ENCODE results near the gene C2orf92.

C2orf92 gene

GRCh38 chr2:97718051-97718882 is 48.8 kb downstream of the C2orf92 start:
- Histone ChIP-seq H3K36me3 (ENCODE audit: insufficient read depth, low read length) (no peaks in the 10 kb centered on the region), H3K27me3 (ENCODE audit: control insufficient read depth, insufficient read depth, low read length) (peaks cover 42% of the 10 kb centered on the region), H3K4me2 (ENCODE audit: low read length) (no peak overlapping the region), H3K9me3 (replicated peaks; ENCODE audit: low read length) (no peaks in the 10 kb centered on the region), H3K4me3 (ENCODE audit: low read length) (no peak overlapping the region), H3K9ac (ENCODE audit: low read depth, low read length) (no peak overlapping the region), H3K4me1 (ENCODE audit: control insufficient read depth, insufficient read depth, low read length) (no peaks in the 10 kb centered on the region)

- Histone ChIP-seq H3K4me2 (ENCODE audit: low read length) (no peak overlapping the region), H3K9me3 (replicated peaks; ENCODE audit: low read length) (no peaks in the 10 kb centered on the region), H3K4me3 (ENCODE audit: low read length) (no peak overlapping the region), H3K36me3 (ENCODE audit: insufficient read depth, low read length) (no peaks in the 10 kb centered on the region), H3K9ac (ENCODE audit: low read depth, low read length) (no peak overlapping the region), H3K4me1 (ENCODE audit: control insufficient read depth, insufficient read depth, low read length) (no peaks in the 10 kb centered on the region), H3K27me3 (ENCODE audit: control insufficient read depth, insufficient read depth, low read length) (peaks cover 42% of the 10 kb centered on the region)
These were observed 49.4 kb downstream of the C2orf92 start for GRCh38 chr2:97718942-97719341.

- no peaks in the 10 kb centered on the region for H3K36me3 ChIP-seq (ENCODE audit: insufficient read depth, low read length)
- H3K4me2 ChIP-seq (ENCODE audit: low read length) = no peak overlapping the region
- H3K27me3 ChIP-seq (ENCODE audit: control insufficient read depth, insufficient read depth, low read length) = peaks cover 42% of the 10 kb centered on the region
- no peak overlapping the region for H3K4me3 ChIP-seq (ENCODE audit: low read length)
- H3K9me3 ChIP-seq (replicated peaks; ENCODE audit: low read length) = no peaks in the 10 kb centered on the region
- no peak overlapping the region for H3K9ac ChIP-seq (ENCODE audit: low read depth, low read length)
- H3K4me1 ChIP-seq (ENCODE audit: control insufficient read depth, insufficient read depth, low read length) = no peaks in the 10 kb centered on the region
These were observed 50.0 kb downstream of the C2orf92 start for GRCh38 chr2:97719362-97720155.

- Histone ChIP-seq H3K9ac (ENCODE audit: low read depth, low read length) (no peak overlapping the region), H3K4me2 (ENCODE audit: low read length) (no peak overlapping the region), H3K9me3 (replicated peaks; ENCODE audit: low read length) (no peaks in the 10 kb centered on the region), H3K36me3 (ENCODE audit: insufficient read depth, low read length) (no peaks in the 10 kb centered on the region), H3K4me3 (ENCODE audit: low read length) (no peak overlapping the region), H3K4me1 (ENCODE audit: control insufficient read depth, insufficient read depth, low read length) (no peaks in the 10 kb centered on the region), H3K27me3 (ENCODE audit: control insufficient read depth, insufficient read depth, low read length) (peaks cover 32% of the 10 kb centered on the region)
These were observed 51.2 kb downstream of the C2orf92 start for GRCh38 chr2:97720746-97721145.

- no peaks in the 10 kb centered on the region for H3K9me3 ChIP-seq (replicated peaks; ENCODE audit: low read length)
- no peaks in the 10 kb centered on the region for H3K36me3 ChIP-seq (ENCODE audit: insufficient read depth, low read length)
- H3K9ac ChIP-seq (ENCODE audit: low read depth, low read length) = no peak overlapping the region
- peaks cover 31% of the 10 kb centered on the region for H3K27me3 ChIP-seq (ENCODE audit: control insufficient read depth, insufficient read depth, low read length)
- no peak overlapping the region for H3K4me3 ChIP-seq (ENCODE audit: low read length)
- H3K4me2 ChIP-seq (ENCODE audit: low read length) = no peak overlapping the region
- H3K4me1 ChIP-seq (ENCODE audit: control insufficient read depth, insufficient read depth, low read length) = no peaks in the 10 kb centered on the region
These were observed 52.7 kb downstream of the C2orf92 start for GRCh38 chr2:97722227-97722626.

GRCh38 chr2:97723156-97724072 is 53.9 kb downstream of the C2orf92 start:
- no peaks in the 10 kb centered on the region for H3K36me3 ChIP-seq (ENCODE audit: insufficient read depth, low read length)
- H3K9ac ChIP-seq (ENCODE audit: low read depth, low read length) = no peak overlapping the region
- no peak overlapping the region for H3K4me2 ChIP-seq (ENCODE audit: low read length)
- H3K4me1 ChIP-seq (ENCODE audit: control insufficient read depth, insufficient read depth, low read length) = peaks cover 12% of the 10 kb centered on the region
- no peaks in the 10 kb centered on the region for H3K9me3 ChIP-seq (replicated peaks; ENCODE audit: low read length)
- H3K4me3 ChIP-seq (ENCODE audit: low read length) = no peak overlapping the region
- peaks cover 20% of the 10 kb centered on the region for H3K27me3 ChIP-seq (ENCODE audit: control insufficient read depth, insufficient read depth, low read length)

GRCh38 chr2:97724073-97724410 is 54.5 kb downstream of the C2orf92 start:
- Histone ChIP-seq H3K4me1 (ENCODE audit: control insufficient read depth, insufficient read depth, low read length) (peaks cover 13% of the 10 kb centered on the region), H3K36me3 (ENCODE audit: insufficient read depth, low read length) (no peaks in the 10 kb centered on the region), H3K27me3 (ENCODE audit: control insufficient read depth, insufficient read depth, low read length) (peaks cover 14% of the 10 kb centered on the region), H3K4me2 (ENCODE audit: low read length) (no peak overlapping the region), H3K4me3 (ENCODE audit: low read length) (no peak overlapping the region), H3K9ac (ENCODE audit: low read depth, low read length) (no peak overlapping the region), H3K9me3 (replicated peaks; ENCODE audit: low read length) (no peaks in the 10 kb centered on the region)

- H3K4me1 ChIP-seq (ENCODE audit: control insufficient read depth, insufficient read depth, low read length) = peaks cover 13% of the 10 kb centered on the region
These were observed 55.0 kb downstream of the C2orf92 start for GRCh38 chr2:97724501-97724900.

GRCh38 chr2:97724946-97725688 is 55.6 kb downstream of the C2orf92 start:
- Histone ChIP-seq H3K36me3 (ENCODE audit: insufficient read depth, low read length) (no peaks in the 10 kb centered on the region), H3K27me3 (ENCODE audit: control insufficient read depth, insufficient read depth, low read length) (peaks cover 4% of the 10 kb centered on the region), H3K4me2 (ENCODE audit: low read length) (no peak overlapping the region)

More at GRCh38 chr2:97724501-97724900, 55.0 kb downstream of the C2orf92 start:
- Histone ChIP-seq H3K36me3 (ENCODE audit: insufficient read depth, low read length) (no peaks in the 10 kb centered on the region), H3K9ac (ENCODE audit: low read depth, low read length) (no peak overlapping the region), H3K4me2 (ENCODE audit: low read length) (no peak overlapping the region), H3K27me3 (ENCODE audit: control insufficient read depth, insufficient read depth, low read length) (peaks cover 9% of the 10 kb centered on the region), H3K9me3 (replicated peaks; ENCODE audit: low read length) (no peaks in the 10 kb centered on the region), H3K4me3 (ENCODE audit: low read length) (no peak overlapping the region)

GRCh38 chr2:97726261-97727064 is 57.0 kb downstream of the C2orf92 start:
- peaks cover 13% of the 10 kb centered on the region for H3K4me1 ChIP-seq (ENCODE audit: control insufficient read depth, insufficient read depth, low read length)
- H3K9ac ChIP-seq (ENCODE audit: low read depth, low read length) = no peak overlapping the region
- H3K4me3 ChIP-seq (ENCODE audit: low read length) = no peak overlapping the region
- peaks cover 6% of the 10 kb centered on the region for H3K9me3 ChIP-seq (replicated peaks; ENCODE audit: low read length)
- peaks cover 4% of the 10 kb centered on the region for H3K27me3 ChIP-seq (ENCODE audit: control insufficient read depth, insufficient read depth, low read length)
- H3K4me2 ChIP-seq (ENCODE audit: low read length) = no peak overlapping the region
- H3K36me3 ChIP-seq (ENCODE audit: insufficient read depth, low read length) = no peaks in the 10 kb centered on the region

More at GRCh38 chr2:97724946-97725688, 55.6 kb downstream of the C2orf92 start:
- Histone ChIP-seq H3K4me3 (ENCODE audit: low read length) (no peak overlapping the region), H3K4me1 (ENCODE audit: control insufficient read depth, insufficient read depth, low read length) (peaks cover 13% of the 10 kb centered on the region), H3K9me3 (replicated peaks; ENCODE audit: low read length) (peaks cover 1% of the 10 kb centered on the region), H3K9ac (ENCODE audit: low read depth, low read length) (no peak overlapping the region)

All from skeletal muscle satellite cell (primary cell).